SIG-M5 (cell line): ENCODE data around the gene MSH2.
"Not testable (repeated sequence)": the region's sequence is repeated elsewhere in the genome, so short reads cannot be mapped to it uniquely, and the experiment has no call there.

Source experiments
- DNase-seq: peaks from one replicate; lab custom pipeline; 2025; lab: John Stamatoyannopoulos, UW

MSH2 gene

DNA sequence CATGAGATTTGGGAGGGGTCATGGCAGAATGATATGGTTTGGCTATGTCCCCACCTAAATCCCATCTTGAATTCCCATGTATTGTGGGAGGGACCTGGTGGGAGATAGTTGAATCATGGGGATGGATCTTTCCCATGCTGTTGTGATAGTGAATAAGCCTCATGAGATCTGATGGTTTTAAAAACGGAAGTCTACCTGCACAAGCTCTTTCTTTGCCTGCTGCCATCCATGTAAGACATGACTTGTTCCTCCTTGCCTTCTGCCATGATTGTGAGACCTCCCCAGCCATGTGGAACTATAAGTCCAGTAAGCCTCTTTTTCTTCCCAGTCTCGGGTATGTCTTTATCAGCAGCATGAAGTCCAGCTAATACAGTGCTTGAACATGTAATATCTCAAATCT, 5.0 kb downstream of the MSH2 start:
- DNase-seq = not testable (repeated sequence)

DNA sequence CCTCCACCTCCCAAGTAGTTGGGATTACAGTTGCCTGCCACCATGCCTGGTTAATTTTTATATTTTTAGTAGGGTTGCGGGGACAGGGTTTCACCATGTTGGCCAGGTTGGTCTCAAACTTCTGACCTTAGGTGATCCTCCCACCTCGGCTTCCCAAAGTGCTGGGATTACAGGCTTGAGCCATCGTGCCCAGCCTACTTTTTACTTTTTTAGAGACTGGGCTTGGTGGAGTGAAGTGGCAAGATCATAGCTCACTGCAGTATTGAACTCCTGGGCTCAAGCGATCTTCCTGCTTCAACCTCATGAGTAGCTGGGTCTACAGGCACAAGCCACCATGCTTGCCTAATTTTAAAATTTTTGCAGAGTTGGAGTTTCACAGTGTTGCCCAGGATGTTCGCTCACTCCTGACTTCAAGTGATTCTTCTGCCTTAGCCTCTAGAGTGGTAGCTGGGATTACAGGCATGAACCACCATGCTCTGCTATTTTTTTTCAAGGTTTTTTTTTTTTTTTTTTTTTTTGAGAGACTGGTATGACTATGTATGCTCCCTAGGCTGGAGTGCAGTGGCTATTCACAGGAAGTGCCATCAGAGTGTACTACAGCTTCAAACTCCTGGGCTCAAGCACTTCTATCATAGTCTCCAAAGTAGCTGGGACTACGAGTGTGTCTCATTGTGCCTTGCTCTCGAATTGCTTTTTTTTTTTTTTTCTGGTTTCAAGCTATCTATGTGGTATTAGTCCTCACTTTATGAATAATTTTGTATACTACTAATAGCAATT, 11.9 kb downstream of the MSH2 start:
- no peak for DNase-seq

DNA sequence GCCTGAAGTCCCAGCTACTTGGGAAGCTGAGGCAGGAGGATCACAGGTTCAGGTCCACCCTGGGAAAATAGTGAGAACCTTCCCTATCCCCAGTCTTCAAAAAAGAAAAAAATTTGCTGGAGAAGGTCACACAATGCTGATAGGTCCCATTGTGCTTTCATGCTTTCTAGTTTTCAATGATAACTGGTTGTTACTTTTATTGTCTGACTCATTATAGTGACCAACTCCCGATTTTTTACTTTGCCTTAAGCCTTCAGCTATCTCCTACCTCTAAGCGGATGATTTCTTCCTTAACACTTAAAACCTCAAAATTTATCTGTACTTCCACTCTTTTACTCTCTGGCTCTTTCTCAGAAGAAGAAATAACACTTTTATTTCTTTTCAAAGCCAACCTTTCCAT, 17.3 kb downstream of the MSH2 start:
- no peak for DNase-seq

DNA sequence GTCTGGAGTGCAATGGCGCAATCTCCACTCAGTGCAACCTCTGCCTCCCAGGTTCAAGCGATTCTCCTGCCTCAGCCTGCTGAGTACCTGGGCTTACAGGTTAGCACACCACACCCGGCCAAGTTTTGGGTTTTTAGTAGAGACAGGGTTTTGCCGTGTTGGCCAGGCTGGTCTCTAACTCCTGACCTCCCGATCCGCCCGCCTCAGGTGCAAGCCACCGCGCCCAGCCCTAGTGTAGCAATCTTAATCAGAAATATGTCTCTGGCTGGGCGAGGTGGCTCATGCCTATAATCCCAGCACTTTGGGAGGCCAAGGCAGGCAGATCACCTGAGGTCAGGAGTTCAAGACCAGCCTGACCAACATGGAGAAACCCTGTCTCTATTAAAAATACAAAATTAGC, 17.7 kb downstream of the MSH2 start:
- not testable (repeated sequence) for DNase-seq

DNA sequence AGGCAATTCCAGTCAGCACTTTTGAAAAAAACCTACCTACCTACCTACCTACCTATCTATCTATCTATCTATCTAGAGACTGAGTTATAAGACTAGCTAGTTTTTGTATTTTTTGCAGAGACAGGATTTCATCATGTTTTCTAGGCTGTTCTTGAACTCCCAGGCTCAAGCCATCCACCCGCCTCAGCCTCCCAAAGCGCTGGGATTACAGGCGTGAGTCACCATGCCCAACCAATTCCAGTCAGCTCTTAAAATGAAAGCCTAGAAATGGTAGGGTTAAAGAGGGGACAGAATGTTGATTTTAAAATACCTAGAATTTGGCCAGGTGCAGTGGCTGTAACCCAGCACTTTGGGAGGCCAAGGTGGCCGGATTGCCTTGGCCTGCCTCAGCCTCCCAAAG, 19.1 kb downstream of the MSH2 start:
- DNase-seq = no peak

DNA sequence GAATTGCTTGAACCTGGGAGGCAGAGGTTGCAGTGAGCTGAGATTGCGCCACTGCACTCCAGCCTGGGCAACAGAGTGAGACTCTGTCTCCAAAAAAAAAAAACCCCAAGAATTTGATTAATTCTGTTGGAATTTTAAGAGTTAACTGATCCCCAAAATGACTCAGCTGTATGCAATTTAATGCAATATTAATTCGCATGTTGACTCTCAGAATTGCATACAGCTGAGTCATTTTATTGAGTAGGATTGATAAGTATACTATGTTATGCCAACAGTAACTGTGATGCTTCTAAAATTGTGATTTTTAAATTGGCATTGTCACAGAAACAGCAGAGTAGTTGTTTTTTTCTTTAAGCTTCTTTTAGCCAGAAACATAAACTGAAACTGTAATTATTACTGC, 19.6 kb downstream of the MSH2 start:
- DNase-seq = no peak

DNA sequence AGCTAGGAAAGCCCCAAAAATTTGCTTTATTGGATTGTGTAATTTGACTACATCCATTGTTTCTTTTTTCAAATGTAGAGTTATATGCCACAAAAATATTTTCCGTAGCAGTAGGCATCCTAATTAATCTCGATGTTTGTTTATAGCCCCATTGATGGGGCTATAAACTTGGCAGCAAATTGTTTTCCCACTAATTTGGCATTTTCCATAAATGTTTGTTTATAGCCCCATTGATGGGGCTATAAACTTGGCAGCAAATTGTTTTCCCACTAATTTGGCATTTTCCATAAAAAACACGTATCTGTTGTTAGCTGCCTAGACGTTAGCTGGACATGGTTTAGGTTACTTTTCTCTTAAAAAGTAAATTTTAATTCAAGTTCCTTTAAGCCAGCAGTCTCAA, 23.8 kb downstream of the MSH2 start:
- no peak for DNase-seq

DNA sequence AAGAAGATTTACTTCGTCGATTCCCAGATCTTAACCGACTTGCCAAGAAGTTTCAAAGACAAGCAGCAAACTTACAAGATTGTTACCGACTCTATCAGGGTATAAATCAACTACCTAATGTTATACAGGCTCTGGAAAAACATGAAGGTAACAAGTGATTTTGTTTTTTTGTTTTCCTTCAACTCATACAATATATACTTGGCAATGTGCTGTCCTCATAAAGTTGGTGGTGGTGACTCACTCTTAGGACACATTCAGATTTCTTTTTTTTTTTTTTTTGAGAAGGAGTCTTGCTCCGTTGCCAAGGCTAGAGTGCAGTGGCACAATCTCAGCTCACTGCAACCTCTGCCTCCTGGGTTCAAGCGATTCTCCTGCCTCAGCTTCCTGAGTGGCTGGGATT, 26.8 kb downstream of the MSH2 start:
- DNase-seq = no peak

DNA sequence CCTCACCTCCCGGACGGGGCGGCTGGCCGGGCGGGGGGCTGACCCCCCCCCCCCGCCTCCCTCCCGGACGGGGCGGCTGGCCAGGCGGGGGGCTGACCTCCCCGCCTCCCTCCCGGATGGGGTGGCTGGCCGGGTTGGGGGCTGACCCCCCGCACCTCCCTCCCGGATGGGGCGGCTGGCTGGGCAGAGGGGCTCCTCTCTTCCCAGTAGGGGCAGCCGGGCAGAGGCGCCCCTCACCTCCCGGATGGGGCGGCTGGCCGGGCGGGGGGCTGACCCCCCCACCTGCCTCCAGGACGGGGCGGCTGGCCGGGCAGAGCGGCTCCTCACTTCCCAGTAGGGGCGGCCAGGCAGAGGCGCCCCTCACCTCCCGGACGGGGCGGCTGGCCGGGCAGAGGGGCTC, 30.1 kb downstream of the MSH2 start:
- DNase-seq = not testable (repeated sequence)

DNA sequence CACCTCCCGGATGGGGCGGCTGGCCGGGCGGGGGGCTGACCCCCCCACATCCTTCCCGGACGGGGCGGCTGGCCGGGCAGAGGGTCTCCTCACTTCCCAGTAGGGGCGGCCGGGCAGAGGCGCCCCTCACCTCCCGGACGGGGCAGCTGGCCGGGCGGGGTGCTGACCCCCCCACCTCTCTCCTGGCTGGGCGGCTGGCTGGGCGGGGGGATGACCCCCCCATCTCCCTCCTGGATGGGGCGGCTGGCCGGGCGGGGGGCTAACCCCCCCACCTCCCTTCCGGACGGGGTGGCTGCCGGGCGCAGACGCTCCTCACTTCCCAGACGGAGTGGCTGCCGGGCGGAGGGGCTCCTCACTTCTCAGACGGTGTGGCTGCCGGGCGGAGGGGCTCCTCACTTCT, 30.5 kb downstream of the MSH2 start:
- DNase-seq = not testable (repeated sequence)

DNA sequence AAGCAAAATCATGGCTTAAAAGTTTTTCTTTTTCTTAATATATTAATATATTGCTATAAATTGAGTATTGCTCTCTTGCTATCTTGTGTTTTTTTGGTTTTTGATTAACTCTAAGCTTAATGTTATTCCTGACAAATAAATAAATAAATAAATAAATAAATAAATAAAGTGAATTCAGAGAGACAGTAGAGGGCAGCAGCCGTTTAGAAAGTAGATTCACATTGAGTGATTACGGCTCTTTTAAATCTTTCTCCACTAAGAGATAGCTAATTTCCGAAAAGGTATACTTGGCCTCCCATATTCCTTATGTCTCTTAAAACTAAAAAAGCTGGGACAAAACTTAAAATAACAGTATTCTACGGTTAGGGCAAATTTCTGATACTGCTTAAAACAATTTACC, 34.3 kb downstream of the MSH2 start:
- no peak for DNase-seq

DNA sequence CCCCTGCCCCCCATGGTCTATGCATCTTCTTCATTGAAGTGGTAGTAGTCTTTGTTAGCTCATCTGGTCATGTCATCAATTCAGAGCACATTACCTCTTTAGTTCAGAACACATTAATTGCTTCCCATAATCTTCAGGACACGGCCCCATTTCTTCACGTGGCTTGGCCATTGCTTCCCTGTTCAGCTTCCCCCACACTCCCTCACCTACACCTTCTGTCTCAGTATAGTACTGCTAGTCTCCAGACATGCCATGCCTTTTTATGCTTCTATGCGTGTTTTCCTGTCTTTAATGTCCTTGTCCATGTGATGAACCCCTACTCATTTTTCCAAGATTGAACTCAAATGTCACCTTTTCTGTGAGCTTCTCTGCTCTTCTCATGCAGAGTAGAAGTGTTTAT, 35.1 kb downstream of the MSH2 start:
- DNase-seq = no peak

DNA sequence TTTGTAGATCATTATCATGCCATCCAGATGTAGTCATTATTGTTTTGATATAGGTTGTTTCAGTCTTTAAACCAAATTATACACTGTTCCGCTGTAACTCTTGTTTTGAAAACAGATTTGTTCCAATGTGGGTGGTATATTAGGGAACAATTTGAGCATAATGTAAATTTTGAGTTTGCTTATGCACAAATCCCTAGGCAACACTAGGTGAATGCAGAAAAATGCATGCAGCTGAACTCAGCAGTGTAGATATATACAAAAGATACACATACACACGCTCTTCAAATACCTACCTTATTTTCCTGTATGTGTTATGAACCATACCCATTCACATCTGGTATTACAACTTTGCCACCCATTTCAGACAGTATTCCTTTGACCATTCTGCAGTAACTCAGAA, 35.8 kb downstream of the MSH2 start:
- DNase-seq = no peak

DNA sequence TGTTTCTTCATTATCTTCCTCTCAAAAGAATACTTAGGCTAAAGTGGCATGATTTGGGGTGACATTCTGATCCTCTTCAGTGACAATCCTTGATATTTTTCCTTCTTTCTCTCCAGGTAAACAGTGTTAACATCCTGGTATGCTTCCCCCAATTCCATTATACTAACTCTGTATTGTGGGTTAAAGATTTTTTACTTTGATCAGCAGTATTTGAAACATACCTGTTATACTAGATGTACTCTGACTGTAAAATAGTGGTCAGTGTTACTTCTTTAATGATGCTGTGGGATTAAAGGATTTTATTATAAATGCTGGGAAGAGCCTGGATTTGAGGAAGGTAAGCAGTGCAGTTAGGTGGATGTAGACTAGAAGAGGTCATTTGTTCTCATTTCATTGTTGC, 48.8 kb downstream of the MSH2 start:
- no peak for DNase-seq

DNA sequence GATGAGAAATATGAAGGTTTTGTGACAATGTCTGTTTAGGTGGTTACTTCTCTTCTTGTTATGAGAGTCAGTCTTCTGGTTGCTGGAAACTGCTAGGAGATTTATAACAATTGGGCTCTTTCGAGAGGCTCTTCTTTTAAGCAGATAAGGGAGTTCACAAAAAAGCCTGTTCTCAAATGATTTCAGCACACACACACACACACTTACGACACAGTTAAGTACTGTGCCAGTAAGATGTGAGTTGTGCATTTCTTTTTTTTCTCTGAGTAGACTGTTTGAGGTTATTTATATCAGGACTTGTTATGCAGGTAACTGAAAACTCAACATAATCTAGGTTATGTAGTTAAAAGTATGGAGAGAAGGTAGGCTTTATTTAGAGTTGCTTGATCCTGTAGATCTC, 49.8 kb downstream of the MSH2 start:
- DNase-seq = no peak

DNA sequence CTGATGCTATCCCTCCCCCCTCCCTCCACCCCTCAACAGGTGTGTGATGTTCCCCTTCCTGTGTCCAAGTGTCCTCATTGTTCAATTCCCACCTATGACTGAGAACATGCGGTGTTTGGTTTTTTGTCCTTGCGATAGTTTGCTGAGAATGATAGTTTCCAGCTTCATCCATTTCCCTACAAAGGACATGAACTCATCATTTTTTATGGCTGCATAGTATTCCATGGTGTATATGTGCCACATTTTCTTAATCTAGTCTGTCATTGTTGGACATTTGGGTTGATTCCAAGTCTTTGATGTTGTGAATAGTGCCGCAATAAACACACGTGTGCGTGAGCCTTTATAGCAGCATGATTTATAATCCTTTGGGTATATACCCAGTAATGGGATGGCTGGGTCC, 51.9 kb downstream of the MSH2 start:
- DNase-seq = not testable (repeated sequence)

DNA sequence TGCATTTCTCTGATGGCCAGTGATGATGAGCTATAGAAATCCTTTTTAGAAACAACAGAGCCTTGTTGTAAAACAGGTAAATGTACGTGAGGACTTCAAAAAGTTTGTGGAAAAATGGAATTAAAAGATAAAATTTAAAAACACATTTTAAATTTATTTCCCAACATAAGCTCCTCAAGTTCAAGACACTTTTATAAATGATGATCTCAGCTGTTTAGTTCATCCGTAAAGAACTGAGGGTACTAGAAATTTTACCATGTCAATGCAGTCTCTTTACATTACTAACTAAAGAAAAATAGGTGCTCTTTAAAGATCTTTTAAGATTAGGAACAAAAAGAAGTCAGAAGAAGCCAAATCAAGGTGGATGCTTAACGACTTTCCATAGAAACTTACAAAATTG, 52.5 kb downstream of the MSH2 start:
- DNase-seq = no peak

DNA sequence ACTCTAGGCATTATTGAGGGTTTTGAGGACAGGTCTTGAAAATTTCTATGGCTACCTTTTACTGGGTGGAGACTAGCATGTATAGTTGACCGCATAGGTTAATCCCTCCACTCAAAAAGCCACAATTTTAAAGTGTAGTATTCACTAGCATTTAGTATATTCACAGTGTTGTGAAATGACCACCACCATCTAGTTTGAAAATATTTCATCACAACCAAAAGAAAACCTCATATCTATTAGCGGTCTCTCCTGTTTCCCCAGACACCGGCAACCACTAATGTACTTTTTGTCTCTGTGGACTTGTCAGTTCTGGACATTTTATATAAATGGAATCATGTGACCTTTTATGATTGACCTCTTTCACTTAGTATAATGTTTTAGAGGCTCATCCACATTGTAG, 53.9 kb downstream of the MSH2 start:
- DNase-seq = no peak

DNA sequence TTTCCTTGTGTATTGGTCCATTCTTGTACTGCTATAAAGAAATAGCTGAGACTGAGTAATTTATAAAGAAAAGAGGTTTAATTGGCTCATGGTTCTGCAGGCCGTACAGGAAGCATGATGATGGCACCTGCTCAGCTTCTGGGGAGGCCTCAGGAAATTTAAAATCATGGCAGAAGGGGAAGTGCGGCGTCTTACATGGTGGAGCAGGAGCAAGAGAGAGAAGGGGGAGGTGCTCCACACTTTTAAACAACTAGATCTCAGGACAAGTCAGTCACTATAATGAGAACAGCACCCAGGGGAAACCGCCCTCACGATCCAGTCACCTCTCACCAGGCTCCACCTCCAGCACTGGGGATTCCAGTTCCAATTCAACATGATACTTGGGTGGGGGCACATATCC, 54.3 kb downstream of the MSH2 start:
- DNase-seq = no peak

DNA sequence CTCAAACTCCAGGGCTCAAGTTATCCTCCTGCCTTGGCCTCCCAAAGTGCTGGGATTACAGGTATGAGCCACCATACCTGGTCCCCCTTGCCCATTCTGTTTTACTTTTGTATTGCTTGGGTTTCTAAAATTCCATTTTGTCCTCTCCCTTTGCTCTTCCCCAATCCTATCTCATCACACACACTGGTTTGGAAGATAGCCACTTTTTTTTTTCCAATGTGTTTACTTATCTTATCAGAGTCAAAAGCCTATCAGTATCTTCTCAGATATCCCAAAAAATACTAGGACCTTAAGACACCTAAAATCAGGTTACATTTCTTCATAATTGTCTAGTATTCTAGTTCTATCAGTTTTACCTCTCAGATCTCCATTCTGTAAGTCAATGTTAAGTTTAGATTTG, 56.1 kb downstream of the MSH2 start:
- DNase-seq = no peak

DNA sequence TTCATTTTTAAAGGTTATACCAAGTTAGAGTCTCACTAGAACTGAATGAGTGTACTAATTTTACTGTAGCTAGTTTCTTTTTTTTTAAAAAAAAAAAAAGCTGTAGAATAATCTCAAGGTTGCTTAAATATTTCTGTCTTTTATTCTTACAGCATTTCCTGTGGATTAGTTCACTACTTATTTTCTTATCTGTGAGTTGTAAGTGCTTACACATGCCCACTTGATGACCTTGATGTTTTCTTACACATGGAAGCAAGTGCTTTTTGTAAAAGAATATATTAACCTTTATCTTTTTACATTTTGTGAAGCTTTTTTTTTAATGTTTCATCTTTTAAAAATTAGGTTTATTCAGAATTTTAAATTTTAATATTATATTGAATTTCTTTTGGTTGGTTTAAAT, 57.8 kb downstream of the MSH2 start:
- DNase-seq = no peak

DNA sequence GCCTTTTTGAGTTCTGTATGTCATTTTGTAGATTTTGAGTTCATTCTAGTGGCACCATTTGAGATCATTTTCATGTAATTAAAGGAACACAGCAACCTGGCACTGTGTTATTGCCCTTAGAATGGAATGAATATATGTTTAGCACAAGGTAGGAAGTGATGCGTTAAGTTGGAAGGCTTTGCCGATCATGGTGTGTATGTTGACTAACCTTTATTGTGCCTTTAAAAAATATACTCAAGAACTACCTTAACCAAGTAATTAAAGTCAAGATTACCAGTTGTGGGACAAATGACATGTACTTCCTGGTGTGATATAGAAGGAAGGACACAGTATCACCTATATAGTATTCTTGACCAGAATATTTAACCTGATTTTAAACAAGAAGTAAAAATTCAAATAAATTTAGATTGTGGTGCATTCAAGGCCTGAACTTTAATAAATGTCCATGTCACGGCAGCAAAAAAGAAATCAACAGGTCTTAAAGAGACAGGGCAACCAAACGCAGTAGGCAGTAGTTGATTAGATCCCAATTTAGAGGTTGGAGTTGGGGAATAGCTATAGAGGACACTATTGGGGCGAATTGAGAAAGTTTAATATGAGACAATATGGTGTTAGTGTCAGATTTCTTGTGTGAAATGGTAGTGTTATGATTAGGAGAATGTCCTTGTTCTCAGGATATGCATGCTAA, 68.6 kb downstream of the MSH2 start:
- no peak for DNase-seq

DNA sequence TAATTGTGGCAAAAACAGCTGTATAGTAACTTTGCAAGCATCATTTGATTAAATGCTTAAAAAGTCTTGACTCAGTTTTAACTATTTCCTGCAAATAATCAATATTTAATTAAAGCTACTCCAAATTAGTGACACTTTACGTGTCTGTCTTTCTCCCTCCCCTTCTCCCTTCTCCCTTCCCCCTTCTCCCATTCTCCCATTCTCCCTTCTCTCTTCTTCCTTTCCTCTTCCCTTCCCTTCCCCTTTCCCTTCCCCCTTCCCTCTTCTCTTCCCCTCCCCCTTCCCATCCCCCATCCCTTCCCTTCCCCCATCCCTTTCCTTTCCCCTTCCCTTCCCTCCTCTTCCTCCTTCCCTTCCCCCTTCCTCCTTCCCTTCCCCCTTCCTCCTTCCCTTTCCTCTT, 76.9 kb downstream of the MSH2 start:
- DNase-seq = no peak

DNA sequence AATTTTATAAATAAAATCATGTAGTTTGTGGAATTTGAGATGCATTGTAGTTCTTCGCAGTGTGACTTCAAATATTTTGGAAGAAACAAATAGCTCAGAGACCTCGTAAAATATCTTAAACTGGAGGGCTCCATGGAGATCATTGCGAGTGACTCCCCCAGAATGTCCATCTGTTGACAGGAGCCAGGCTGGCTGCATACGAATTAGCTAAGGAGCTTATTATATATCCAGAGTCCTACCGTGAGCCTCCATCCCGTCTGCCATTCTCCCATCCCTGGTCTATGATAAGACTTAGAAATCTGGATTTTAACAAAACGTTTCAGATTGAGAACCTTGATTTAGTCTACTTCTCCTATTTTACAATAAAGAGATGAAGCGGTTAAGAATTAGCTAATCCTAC, 80.2 kb downstream of the MSH2 start:
- no peak for DNase-seq
